HL-60/S4 treated with phorbol 12-myristate 13-acetate at 8.2 ng/mL for 4 days and 3 days (cell line): ENCODE measurements around the gene LCAT.

Experiments
- in situ Hi-C: fragments of 300-500 bp; cut with MboI; formaldehyde crosslinking; loops from 2 replicates; pipeline ENCODE4 v1.15.0; 2022; ENCODE audit warnings: low sequenced_read_pairs

The LCAT gene

GRCh38 chr16:67969254-67970039 is 25.5 kb upstream of the LCAT start:
- in situ Hi-C loops = no loop called here

DNA sequence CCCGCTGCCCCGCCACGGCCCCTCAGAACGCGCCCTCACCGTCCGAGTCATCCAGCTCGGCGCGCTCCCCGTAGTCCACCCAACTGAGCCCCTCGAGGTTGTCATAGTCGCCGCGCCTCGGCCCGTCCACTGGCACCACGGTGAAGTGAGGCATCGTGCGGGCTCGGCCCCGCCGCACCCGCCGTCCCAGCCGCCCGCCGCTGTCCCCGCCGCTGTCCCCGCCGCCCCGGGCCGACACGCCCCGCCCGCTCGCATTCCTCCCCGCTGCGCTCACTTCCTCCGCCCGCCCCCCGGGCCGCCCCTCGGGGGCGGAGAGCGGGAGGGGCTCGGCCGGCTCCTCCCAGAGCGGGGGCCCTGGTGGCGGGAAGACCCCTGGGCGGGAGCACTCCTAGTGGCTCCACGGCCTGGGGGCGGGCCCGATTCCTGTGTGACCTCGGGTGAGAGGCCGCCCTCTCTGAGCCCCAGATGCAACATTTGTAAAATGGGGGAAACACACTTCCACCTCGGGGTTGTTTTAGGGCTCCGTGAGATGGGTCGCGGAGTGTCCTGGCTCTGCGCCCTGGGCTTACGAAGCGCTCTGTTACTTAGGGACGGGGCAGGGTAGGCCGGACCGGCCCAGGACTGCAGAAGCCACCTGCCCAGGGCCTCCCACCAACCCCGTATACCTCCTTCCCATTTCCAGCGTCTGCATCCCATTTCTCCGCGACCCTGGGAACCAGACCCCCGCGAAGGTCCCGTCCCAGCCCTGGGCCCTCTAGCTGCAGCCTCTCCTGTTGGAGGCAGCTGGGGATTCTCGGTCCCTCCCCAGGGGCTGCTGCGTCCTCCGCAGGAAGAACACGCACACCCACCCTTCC is 24.7 kb upstream of the LCAT start, which contains the start of gene SLC12A4:
Gene SLC12A4, minus strand, starts transcription at position 238 of the 854 bp plus-strand sequence. Its CDS starts 84 bp downstream, at position 154.
- in situ Hi-C loops = no loop called here

DNA sequence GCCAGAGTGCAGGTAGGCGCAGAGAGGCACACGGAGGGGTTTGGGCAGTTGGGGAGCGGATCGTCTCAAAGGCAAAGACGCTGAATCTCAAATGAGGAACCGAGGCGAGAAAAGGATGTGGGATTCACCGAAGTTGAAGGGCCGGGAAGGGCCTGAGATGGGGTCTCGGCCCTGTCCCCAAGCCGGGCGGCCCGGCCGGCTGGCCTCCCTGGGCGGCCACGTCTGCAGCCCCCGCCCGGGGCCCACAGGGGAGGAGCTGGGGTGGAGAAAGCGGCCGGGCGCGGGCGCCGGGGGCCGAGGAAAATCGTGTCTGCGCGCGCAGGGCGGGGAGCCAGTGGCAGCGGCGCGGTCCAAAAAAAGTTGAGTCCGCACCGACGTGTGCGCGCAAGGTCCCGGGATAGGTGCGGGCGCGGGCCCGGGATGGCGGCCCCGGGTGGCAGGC is 24.1 kb upstream of the LCAT start:
- in situ Hi-C loops = no loop called here

GRCh38 chr16:67967183-67967957 is 23.4 kb upstream of the LCAT start:
- in situ Hi-C loops = no loop called here

DNA sequence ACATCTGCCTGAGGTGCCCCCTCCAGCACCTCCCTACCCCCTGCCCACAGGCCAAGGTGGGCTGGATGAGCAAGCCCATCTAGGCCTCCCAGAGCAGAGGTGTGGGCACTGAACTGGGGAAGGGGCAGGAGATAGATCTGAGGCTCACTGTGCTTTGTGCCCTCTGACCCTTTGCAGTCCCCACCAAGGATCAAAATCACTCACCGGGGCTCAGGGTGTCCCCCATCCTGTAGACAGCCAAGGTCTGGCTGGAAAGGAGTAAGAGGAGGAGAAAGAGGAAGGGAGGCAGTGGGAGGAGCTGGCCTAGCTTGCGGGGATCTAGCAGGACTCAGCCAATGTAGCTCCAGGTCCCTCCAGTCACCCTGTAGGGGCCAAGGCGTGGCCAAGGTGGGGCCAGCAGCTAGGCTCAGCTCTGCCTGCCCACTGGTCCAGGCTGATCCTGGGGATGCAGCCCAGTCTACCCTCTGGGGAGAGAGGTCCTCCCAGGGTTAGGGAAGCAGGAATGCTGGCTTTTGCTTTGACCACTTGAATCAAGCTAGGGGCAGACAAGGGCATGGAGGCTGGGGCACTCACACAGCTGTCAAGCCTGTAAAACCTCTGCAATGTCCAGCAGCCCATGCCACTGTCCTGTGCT is 22.7 kb upstream of the LCAT start:
- in situ Hi-C loops = no loop called here

DNA sequence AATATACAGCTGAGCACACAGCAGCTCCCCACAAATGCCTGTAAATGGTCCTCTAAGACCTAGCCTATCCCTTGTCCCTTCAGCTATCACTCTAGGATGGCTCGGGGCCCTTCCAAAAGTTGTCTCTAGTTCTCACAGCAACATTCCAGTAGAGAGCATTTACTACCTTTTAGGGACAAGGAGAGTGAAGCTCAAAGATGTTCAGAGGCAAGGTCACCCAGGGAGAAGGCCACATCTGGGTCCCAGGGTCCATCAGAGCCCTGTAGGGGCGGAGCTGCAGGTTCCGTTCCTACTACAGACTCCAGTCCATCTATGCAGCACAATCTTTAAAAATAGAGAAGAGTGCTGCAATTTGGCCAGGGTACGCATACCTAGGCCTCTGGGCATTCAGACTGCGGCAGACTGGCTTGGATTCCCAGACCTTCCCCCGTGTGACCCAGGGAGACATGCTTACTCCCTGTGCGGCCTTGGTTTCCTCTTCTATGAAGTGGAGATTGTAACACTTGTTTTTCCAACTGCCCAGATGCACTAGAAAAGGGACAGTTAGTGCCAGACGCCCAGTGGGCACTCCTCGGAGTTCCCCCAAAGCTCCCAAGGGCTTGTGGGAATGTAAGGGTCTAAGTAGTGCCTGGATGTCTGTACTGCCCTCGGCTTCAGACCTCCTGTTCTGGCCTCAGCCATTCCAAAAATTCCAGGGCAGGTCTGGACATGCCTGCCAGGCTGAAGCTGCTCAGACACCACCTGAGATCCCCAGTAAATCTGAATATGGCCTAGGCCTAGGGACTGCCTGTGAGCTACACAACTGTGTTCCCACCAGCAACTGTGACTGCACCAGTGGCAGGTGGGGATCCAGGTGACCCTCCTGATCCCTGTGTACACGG is 22.0 kb upstream of the LCAT start:
- in situ Hi-C loops = no loop called here

DNA sequence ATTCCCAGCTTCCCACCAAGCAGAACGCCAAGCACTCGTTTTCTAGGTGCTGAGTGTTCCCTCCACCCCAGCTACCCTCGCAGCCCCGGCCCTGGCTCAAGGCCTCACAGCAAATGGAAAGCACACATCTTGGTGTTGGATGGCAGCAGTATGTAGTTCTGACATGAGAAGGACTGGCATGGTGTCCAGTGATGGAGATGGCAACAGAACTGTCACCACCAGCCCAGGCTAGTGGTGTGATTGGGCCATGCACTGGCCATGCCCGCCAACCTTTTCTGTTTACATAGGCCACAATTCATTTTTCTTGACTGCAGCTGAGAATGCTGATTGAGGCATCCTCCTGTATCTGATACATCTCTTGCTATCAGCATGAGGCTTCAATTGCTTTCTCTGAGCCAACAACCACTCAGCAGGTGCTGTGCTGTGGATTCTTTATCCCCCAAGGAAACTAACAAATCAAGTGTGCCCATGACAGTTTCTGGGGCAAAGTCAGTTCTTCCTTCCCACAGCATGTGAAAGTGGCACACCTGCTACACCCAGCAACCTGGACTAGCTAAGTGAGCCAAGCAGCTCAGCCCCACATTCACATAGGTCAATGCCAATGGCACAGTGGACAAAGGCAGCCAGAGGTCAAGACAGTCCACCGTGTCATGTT is 20.7 kb upstream of the LCAT start:
- in situ Hi-C loops = no loop called here

DNA sequence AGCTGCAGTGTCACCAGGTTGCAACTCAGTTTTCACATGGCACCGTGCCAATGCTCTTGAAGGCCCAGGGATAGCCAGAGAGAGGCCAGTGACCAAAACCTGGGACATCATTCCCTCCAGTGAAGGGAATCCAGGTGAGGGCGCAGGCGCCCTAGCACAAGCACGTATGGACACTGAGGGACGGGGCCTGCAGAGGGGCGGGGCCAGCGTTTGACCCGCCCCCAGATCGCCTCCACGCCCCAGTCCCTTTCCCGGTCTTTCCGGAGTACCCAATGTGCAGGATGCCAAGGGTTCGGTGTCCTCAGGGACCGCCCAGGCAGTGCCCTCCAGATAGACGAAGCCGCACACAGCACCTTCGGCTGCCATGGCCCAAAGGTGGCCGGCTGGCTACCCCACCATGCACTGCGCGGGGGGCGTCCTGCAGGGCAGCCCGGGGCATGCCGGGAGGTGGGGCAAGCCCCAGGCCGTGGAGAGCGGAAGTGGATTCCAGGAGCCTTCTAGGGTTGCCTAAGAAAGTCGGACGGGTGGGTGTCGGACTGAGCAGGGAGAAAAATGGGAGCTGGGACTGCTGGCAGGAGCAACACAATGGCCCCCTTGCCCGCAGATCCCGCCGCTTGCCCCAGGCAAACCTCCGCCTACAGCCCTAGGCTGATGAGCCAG is 19.9 kb upstream of the LCAT start:
- in situ Hi-C loops = no loop called here

- in situ Hi-C loops = no loop called here
Observed at GRCh38 chr16:67963292-67963661, 19.4 kb upstream of the LCAT start.

- in situ Hi-C loops = no loop called here
Observed at GRCh38 chr16:67962135-67962534, 18.2 kb upstream of the LCAT start.

DNA sequence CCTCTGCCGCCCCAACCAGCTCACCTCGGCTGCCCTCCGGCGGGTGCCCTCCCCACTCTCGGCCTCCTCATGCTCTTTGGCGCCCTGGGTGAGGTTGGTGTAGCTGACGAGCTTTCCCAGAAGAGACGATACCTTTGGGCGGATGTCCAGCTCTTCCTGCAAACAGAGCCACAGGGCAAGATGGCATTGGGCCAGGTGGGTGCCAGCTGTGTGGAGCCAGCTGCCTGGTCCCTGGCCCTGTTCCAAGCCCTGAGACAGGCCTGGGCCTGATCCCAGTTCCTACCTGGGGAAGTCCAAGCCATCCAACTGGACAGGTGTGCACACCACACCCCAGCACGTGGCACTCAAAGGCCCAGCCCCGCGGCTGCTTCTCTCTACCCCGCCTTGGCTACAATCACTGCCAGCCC is 17.6 kb upstream of the LCAT start:
- in situ Hi-C loops = no loop called here

DNA sequence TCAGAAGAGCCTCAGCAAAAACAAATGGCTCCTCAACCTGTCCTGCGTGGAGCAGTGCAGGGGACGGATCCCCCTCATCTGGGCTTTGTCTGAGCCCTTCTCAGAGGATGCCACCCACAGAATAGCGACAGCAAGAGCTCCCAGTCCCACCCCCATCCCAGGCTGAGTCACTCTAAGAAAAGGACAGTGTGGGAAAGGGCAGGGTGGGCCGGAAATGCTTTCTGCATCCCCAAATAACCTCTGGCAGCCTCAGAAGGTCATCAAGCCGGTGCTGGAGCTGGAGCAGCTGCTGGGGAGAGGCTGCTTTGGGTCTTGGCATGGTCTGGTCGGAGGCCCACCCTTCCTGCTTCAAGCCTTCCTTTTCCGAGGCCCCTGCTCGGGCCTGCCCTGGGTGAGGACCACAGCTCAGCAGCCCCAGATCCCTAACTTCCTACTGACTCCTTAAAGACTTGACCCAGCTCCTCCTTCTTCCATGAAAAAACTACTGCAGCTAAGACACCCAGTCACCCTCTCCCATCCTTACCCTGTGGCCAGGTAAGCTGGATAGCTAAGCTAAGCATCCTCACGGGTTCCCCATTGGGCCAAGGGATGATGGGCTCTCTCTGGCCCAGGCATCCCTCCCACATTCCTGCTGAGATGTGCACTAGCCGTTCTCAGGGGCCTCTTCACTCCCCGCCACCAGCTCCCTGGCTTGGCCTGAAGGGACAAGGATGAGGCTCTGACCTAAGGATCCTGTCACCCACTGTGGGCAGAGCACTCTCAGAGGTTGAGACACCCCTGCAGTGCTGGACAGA is 15.8 kb upstream of the LCAT start:
- in situ Hi-C loops = no loop called here

DNA sequence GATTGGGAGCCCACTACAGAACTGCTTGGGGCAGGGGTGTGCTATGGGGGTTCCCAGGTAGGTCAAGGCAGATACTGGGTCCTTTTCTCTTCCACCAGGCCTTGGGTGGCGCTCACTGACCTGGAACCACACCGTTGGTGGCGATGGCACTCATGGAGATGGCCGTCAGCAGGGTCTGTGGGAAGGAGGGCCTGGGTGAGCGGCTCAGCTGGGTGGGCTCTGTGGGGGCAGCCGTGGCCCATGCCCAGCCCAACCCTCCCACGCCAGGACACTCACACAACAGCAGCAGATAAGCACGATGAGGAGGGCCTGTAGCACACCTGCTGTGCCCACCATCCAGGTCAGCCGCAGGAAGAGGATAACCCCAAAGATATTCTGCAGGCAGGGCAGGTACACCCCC is 13.7 kb upstream of the LCAT start:
- in situ Hi-C loops = no loop called here

DNA sequence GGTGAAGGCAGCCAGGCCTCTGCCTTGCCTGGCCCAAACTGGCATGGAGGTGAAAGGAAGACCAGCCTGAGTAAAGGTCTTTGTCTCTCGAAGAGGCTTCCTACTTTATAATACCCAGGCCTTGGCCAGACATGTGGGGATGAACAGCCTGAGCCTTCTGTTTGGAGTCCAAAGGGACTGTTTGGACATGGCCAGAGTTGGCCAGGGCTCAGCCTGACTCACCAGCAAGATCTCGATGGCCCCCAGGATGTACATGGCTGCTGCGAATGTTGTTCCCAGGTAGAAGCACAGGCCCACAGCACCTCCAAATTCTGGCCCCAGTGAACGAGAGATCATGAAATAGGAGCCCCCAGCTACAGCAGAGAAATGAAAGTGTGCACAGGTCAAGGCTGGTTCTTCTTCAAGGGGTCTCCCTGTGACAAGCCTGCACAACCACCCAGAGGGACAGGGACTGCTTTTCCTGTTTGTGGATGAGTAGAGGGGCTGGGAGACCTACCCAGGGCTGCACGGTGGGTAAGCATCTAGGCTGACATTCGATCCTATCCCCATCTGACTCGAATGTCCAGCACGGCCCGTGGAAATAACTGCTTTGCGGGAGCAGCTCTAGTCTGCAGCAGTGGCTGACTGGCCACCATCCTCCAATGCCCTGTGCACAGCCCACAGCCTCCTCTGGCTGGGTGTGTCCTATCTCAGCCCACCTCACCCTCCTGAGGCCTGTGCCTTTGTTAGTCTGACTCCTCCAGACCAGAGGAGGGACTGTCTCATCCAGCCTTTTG is 10.7 kb upstream of the LCAT start:
- in situ Hi-C loops = no loop called here

DNA sequence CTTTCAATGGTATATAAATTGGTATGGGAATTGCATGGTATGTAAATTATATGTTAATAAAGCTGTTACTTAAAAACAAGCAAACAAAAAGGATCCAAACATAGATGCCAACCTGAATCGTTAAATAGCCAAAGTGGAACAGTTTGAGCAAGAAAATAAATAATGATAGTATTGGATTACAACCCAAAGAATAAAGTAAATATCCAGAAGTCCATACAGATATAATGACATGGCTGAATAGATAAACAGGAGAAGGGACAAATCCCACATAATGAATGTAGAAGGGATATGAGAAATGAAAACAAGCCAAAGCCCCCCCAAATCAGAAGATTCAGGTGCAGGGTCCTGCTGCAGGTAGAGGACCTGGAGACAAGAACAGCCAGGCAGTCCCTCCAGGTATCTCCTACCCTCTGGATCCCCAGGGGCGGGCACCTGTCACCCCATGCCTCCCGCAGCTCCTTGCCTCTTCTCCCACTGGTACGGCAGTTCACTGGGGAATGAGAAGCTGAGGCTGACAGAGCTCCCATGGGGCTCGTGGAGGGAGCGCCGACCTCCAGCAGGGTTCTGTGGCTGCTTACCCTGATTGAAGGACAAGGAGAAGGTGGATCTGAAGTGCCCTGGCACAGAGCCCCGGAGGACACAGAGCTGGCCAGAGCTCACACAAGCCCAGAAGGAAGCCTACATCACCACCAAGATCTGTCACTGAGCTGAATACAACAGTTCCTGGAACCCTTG is 9.9 kb upstream of the LCAT start:
- in situ Hi-C loops = no loop called here

DNA sequence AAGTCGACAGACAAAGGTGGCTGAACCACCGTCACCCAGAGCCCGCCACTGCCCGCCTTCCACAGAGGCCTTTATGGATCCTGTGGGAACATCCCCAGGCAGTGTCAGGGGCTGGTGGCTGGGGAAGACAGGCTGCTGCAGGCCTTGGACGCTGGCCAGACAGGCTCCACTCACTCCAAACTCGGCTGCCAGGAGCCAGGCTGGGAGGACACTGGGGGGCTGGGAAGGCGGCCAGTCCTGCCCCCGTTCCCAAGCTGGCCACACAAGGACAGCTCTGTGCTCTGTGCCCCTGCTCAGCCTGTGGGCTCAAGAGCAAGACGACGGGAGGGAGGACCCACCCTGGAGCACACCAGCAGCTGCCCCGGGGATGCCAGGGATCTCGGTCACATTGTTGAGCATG is 7.6 kb upstream of the LCAT start:
- in situ Hi-C loops = no loop called here
